Keratinocyte (primary cell): ENCODE results near the gene H1-8. TPM values are rescaled to one million over a fixed set of nuclear protein-coding genes. Genes with fewer than 3 reads are reported as not detected.

Source experiments
- DNase-seq: peaks from one replicate; pipeline ENCODE4 v3.0.0-alpha.2; 2011; ENCODE audit warnings: low read depth, missing footprints, low spot score
- FAIRE-seq: peaks from 2 replicates; lab custom pipeline; 2011; peaks lifted over from hg19 to GRCh38; lab: Jason Lieb, UNC
- H2AFZ ChIP-seq: 2 replicates; pipeline ENCODE4 v1.6.0; 2012; ENCODE audit warnings: low read length, control low read depth, inconsistent platforms; ENCODE audit not compliant: control insufficient read depth
- H3K27ac ChIP-seq: 2 replicates; pipeline ENCODE4 v1.5.1; 2011; ENCODE audit warnings: low read length; ENCODE audit not compliant: control insufficient read depth, insufficient read depth
- H3K27me3 ChIP-seq: 3 replicates; pipeline ENCODE4 v1.6.0; 2011; ENCODE audit warnings: low read length; ENCODE audit not compliant: control insufficient read depth, insufficient read depth; ENCODE audit errors: extremely low read depth
- H3K36me3 ChIP-seq, 2 experiments: 2 replicates in 1 of 2; 3 replicates in 1 of 2; pipeline ENCODE4 v1.5.1; 2011; ENCODE audit warnings: low read length in 2 of 2, mild to moderate bottlenecking in 1 of 2; ENCODE audit not compliant: control insufficient read depth in 2 of 2, insufficient read depth in 2 of 2; ENCODE audit errors: extremely low read depth in 1 of 2
- H3K4me1 ChIP-seq: 3 replicates; pipeline ENCODE4 v1.5.1; 2011; ENCODE audit warnings: low read length; ENCODE audit not compliant: control insufficient read depth, insufficient read depth; ENCODE audit errors: extremely low read depth
- H3K4me2 ChIP-seq: 3 replicates; pipeline ENCODE4 v1.6.0; 2011; ENCODE audit warnings: low read depth, low read length; ENCODE audit not compliant: control insufficient read depth, insufficient read depth; ENCODE audit errors: extremely low read depth
- H3K4me3 ChIP-seq, 3 experiments: fragments of 200-600 bp in 1 of 3; sonication (generic) in 1 of 3; 2 replicates in 2 of 3; 3 replicates in 1 of 3; pipeline ENCODE4 v1.5.1; 2011 to 2016; ENCODE audit warnings: low read length in 3 of 3, mild to moderate bottlenecking in 3 of 3, control low read depth in 2 of 3, inconsistent platforms in 1 of 3, low read depth in 1 of 3, mixed read lengths in 1 of 3, mixed run types in 1 of 3, moderate library complexity in 1 of 3; ENCODE audit not compliant: control insufficient read depth in 2 of 3, insufficient read depth in 2 of 3; ENCODE audit errors: extremely low read depth in 1 of 3
- H3K79me2 ChIP-seq: 2 replicates; pipeline ENCODE4 v1.6.0; 2012; ENCODE audit warnings: low read length; ENCODE audit not compliant: control insufficient read depth, insufficient read depth
- H3K9ac ChIP-seq: 3 replicates; pipeline ENCODE4 v1.6.0; 2011; ENCODE audit warnings: low read length; ENCODE audit not compliant: control insufficient read depth, insufficient read depth; ENCODE audit errors: extremely low read depth
- H3K9me1 ChIP-seq: 3 replicates; pipeline ENCODE4 v1.6.0; 2011; ENCODE audit warnings: low read length; ENCODE audit not compliant: control insufficient read depth, insufficient read depth; ENCODE audit errors: extremely low read depth
- H3K9me3 ChIP-seq: 2 replicates; pipeline ENCODE4 v1.5.1; 2012; ENCODE audit warnings: low read depth, low read length; ENCODE audit not compliant: control insufficient read depth
- H4K20me1 ChIP-seq: 3 replicates; pipeline ENCODE4 v1.6.0; 2011; ENCODE audit warnings: low read length; ENCODE audit not compliant: control insufficient read depth, insufficient read depth; ENCODE audit errors: extremely low read depth
- EZH2 ChIP-seq: IDR thresholded peaks from one replicate; pipeline ENCODE4 v1.6.1; 2012; ENCODE audit warnings: inconsistent platforms, mild to moderate bottlenecking, low read length, moderate library complexity
- dilution Hi-C: fragments of 300-500 bp; cut with MboI; formaldehyde crosslinking; loops from one replicate; pipeline ENCODE4 v1.7.0; 2020; ENCODE audit warnings: low sequenced_read_pairs; ENCODE audit not compliant: extremely low pct_ligation_motif_present
- polyA plus RNA-seq, 5 experiments: library from polyadenylated mRNA; depleted of rRNA in 3 of 5; stranded (reverse) in 3 of 5; stranded (forward) in 1 of 5; unstranded in 1 of 5; fragments of >200 nt; gene quantifications; 1 replicate in 1 of 5; 2 replicates in 3 of 5; 3 replicates in 1 of 5; pipeline versions ENCODE4 v1.2.1 to v1.2.3, GENCODE V29; 2011 to 2012; ENCODE audit warnings: missing spikeins in 2 of 5, low read depth in 1 of 5, low replicate concordance in 1 of 5
- TF ChIP-seq, protein P1 (sequence below), 3 experiments: IDR thresholded peaks in 1 of 3; conservative IDR thresholded peaks in 1 of 3; optimal IDR thresholded peaks in 1 of 3; 2 replicates in 2 of 3; 3 replicates in 1 of 3; pipeline versions ENCODE3 to v1.5.1; 2011; ENCODE audit warnings: low read length in 3 of 3, mild to moderate bottlenecking in 3 of 3, moderate library complexity in 2 of 3, control low read depth in 1 of 3, inconsistent platforms in 1 of 3; ENCODE audit not compliant: insufficient read depth in 2 of 3; ENCODE audit errors: extremely low read depth in 1 of 3

Gene H1-8
- polyA plus RNA-seq, 1 donor (not counting 4 experiments of a cell fraction or from before 2014, with no cell fraction given): not detected

DNA sequence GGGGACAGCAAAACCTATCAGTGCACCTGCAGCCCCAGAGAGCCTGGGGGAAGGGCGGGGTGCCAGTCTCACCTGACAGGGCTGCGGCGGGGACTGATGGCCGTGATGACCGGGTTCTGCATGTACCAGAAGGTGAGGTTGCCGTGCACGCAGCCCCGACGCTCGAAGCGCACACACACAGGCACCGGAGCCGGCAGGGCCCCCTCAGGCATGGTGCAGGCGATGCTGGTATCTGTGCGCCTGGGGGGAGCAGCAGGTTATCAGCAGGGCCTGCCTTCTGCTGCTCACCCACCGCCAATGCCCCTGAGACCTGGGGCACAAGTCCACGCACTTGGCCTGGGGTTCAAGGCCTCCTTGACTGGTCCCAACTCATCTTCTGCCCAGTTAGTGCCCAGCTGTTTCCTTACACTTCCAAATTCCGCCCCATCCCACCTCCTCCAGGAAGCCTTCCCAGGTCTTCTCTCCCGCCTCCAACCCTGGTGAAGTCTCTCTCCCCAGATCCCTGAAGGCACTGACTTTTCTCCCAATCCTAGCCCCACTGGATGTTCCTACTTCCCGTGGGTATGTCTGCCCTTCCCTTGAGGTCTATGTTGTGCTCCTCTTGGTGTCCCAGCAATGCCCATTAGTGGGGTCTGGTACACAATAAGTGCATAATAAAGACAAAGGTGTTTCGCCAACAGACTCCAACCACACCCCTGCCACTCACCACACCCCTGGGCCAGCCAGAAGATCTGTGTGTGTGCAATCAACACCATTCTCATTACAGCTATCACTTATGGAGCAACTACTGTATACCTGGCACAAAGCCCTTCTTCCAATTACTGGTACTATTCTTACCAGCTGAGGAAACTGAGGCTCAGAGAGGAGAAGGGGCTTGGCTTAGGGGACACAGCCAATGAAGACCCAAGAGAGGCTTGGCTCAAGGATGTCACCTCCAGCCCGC lies 28.9 kb downstream of the H1-8 start:
- H2AFZ ChIP-seq: no peak overlapping the region
- H3K27me3 ChIP-seq: peaks cover 6% of the 10 kb centered on the region
- H3K9me1 ChIP-seq: no peaks in the 10 kb centered on the region
- no peak for DNase-seq
- dilution Hi-C loops: no loop called here
- no peaks in the 10 kb centered on the region for H4K20me1 ChIP-seq
- TF ChIP-seq, protein P1, sequence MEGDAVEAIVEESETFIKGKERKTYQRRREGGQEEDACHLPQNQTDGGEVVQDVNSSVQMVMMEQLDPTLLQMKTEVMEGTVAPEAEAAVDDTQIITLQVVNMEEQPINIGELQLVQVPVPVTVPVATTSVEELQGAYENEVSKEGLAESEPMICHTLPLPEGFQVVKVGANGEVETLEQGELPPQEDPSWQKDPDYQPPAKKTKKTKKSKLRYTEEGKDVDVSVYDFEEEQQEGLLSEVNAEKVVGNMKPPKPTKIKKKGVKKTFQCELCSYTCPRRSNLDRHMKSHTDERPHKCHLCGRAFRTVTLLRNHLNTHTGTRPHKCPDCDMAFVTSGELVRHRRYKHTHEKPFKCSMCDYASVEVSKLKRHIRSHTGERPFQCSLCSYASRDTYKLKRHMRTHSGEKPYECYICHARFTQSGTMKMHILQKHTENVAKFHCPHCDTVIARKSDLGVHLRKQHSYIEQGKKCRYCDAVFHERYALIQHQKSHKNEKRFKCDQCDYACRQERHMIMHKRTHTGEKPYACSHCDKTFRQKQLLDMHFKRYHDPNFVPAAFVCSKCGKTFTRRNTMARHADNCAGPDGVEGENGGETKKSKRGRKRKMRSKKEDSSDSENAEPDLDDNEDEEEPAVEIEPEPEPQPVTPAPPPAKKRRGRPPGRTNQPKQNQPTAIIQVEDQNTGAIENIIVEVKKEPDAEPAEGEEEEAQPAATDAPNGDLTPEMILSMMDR (optimal IDR thresholded peaks at IDR 0.05 in 1 of 3, IDR thresholded peaks at IDR 0.05 in 1 of 3, conservative IDR thresholded peaks at IDR 0.05 in 1 of 3; ENCODE audit: extremely low read depth in 1 of 3, insufficient read depth in 2 of 3, low read length in 3 of 3): no peak
- no peak for TF ChIP-seq EZH2
- H3K4me3 ChIP-seq: no peak overlapping the region
- H3K9me3 ChIP-seq: no peaks in the 10 kb centered on the region
- H3K4me1 ChIP-seq: no peaks in the 10 kb centered on the region
- no peaks in the 10 kb centered on the region for H3K36me3 ChIP-seq
- H3K4me2 ChIP-seq: no peak overlapping the region
- no peak overlapping the region for H3K27ac ChIP-seq
- H3K79me2 ChIP-seq: no peaks in the 10 kb centered on the region
- no peak for FAIRE-seq
- H3K9ac ChIP-seq: no peak overlapping the region

DNA sequence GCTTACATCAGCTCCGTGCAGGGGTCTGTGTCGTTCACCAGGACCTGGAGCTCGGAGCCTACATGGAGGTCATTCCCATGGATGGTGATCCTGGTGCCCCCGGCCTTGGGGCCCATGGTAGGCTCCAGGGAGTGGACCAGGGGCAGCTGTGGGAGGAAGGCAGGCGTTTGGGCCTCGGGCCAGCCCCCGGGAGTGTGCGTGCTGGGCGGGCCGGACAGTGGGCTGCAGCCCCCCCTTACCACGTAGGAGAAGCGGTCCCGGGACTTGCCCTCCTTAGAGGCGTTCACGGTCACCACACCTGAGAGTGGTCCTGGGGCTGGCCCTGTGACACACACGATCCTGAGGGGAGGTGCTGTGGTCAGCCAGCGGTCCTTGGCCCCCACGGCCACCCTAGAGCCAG lies 29.6 kb downstream of the H1-8 start:
- no peak for FAIRE-seq

More for the DNA sequence above, 29.6 kb downstream of the H1-8 start:
- no peaks in the 10 kb centered on the region for H3K4me1 ChIP-seq
- H4K20me1 ChIP-seq: no peaks in the 10 kb centered on the region
- no peak overlapping the region for H3K9ac ChIP-seq
- H3K4me2 ChIP-seq: no peak overlapping the region
- H3K79me2 ChIP-seq: no peaks in the 10 kb centered on the region
- TF ChIP-seq EZH2: no peak
- TF ChIP-seq, protein P1 (optimal IDR thresholded peaks at IDR 0.05 in 1 of 3, IDR thresholded peaks at IDR 0.05 in 1 of 3, conservative IDR thresholded peaks at IDR 0.05 in 1 of 3; ENCODE audit: extremely low read depth in 1 of 3, insufficient read depth in 2 of 3, low read length in 3 of 3): no peak
- H3K9me1 ChIP-seq: no peaks in the 10 kb centered on the region
- peaks cover 6% of the 10 kb centered on the region for H3K27me3 ChIP-seq
- no peak overlapping the region for H2AFZ ChIP-seq
- H3K9me3 ChIP-seq: no peaks in the 10 kb centered on the region
- H3K36me3 ChIP-seq: no peaks in the 10 kb centered on the region
- dilution Hi-C loops: no loop called here
- DNase-seq: no peak
- H3K27ac ChIP-seq: no peak overlapping the region
- no peak overlapping the region for H3K4me3 ChIP-seq
